GM12878 (cell line): Measurements from ENCODE around the gene SAPCD2. TPM values are rescaled to one million over a fixed set of nuclear protein-coding genes. Genes with fewer than 3 reads are reported as not detected.
A peak's percentile ranks its signal among the peaks of the same experiment; 100 is the strongest.

Source experiments
- BMI1 ChIP-seq: fragments of 450-650 bp; IDR thresholded peaks from 2 replicates; pipeline ENCODE4 v1.6.1; 2016; ENCODE audit warnings: mild to moderate bottlenecking, moderate library complexity, borderline replicate concordance
- CBFB ChIP-seq: IDR thresholded peaks from 2 replicates; pipeline ENCODE4 v1.6.1; 2016; ENCODE audit warnings: antibody characterized with exemption, low read depth
- CBX3 ChIP-seq: fragments of 200-600 bp; sonication (generic); IDR thresholded peaks from 2 replicates; pipeline ENCODE4 v1.6.1; 2016; ENCODE audit warnings: low read depth, borderline replicate concordance
- CHD1 ChIP-seq: IDR thresholded peaks from 2 replicates; pipeline ENCODE4 v1.6.1; 2012; ENCODE audit warnings: low read depth, low read length, improper control_type of control experiment
- ESRRA ChIP-seq: IDR thresholded peaks from 2 replicates; pipeline ENCODE4 v1.6.1; 2012; ENCODE audit warnings: mild to moderate bottlenecking, low read length, improper control_type of control experiment
- ETV6 ChIP-seq, 2 experiments: fragments of 450-650 bp in 1 of 2; IDR thresholded peaks in 1 of 2; conservative IDR thresholded peaks in 1 of 2; 2 replicates each; pipeline ENCODE4 v1.6.1; 2014; ENCODE audit warnings: antibody characterized with exemption in 1 of 2, borderline replicate concordance in 1 of 2, low read depth in 1 of 2, mild to moderate bottlenecking in 1 of 2, moderate library complexity in 1 of 2
- FOXK2 ChIP-seq: fragments of 450-650 bp; IDR thresholded peaks from 2 replicates; pipeline ENCODE4 v1.6.1; 2017; ENCODE audit warnings: mild to moderate bottlenecking, moderate library complexity
- GATAD2B ChIP-seq: fragments of 450-650 bp; conservative IDR thresholded peaks from 2 replicates; pipeline ENCODE4 v1.6.1; 2017; ENCODE audit warnings: low read depth, mild to moderate bottlenecking, moderate library complexity
- HDAC6 ChIP-seq: fragments of 200-600 bp; sonication (generic); IDR thresholded peaks from one replicate; pipeline ENCODE4 v1.8.0; 2017; ENCODE audit warnings: antibody characterized with exemption; ENCODE audit not compliant: unreplicated experiment
- HDGF ChIP-seq: fragments of 450-650 bp; IDR thresholded peaks from 2 replicates; pipeline ENCODE4 v1.6.1; 2016; ENCODE audit warnings: antibody characterized with exemption
- IKZF2 ChIP-seq, 2 experiments: fragments of 450-650 bp; IDR thresholded peaks; 2 replicates each; pipeline ENCODE4 v1.6.1; 2017; ENCODE audit warnings: mild to moderate bottlenecking in 2 of 2, moderate library complexity in 2 of 2
- KDM1A ChIP-seq: fragments of 200-600 bp; sonication (generic); IDR thresholded peaks from 2 replicates; pipeline ENCODE4 v1.6.1; 2016; ENCODE audit warnings: borderline replicate concordance
- MEF2A ChIP-seq: IDR thresholded peaks from 2 replicates; pipeline ENCODE4 v1.6.1; 2011; ENCODE audit warnings: low read depth, mild to moderate bottlenecking, low read length, moderate library complexity; ENCODE audit not compliant: insufficient read depth
- NFIC ChIP-seq: IDR thresholded peaks from 2 replicates; pipeline ENCODE4 v1.6.1; 2012; ENCODE audit warnings: low read depth, mild to moderate bottlenecking, inconsistent platforms, low read length, moderate library complexity
- NR2C1 ChIP-seq: fragments of 450-650 bp; IDR thresholded peaks from 2 replicates; pipeline ENCODE4 v1.6.1; 2017; ENCODE audit warnings: antibody characterized with exemption, mild to moderate bottlenecking, moderate library complexity
- PML ChIP-seq: IDR thresholded peaks from 2 replicates; pipeline ENCODE4 v1.6.1; 2012; ENCODE audit warnings: low read length, inconsistent platforms
- POLR2A ChIP-seq: IDR thresholded peaks from 2 replicates; pipeline ENCODE4 v1.6.1; 2011; ENCODE audit warnings: low read depth, mild to moderate bottlenecking, low read length
- POLR2AphosphoS2 ChIP-seq: IDR thresholded peaks from 2 replicates; pipeline ENCODE4 v1.6.1; 2011; ENCODE audit warnings: low read depth, mild to moderate bottlenecking, low read length, improper control_type of control experiment, moderate library complexity
- POLR2AphosphoS5 ChIP-seq: IDR thresholded peaks from 2 replicates; pipeline ENCODE4 v1.6.1; 2011; ENCODE audit warnings: mild to moderate bottlenecking, low read length, inconsistent platforms
- RCOR1 ChIP-seq: conservative IDR thresholded peaks from 2 replicates; pipeline ENCODE4 v1.6.1; 2012; ENCODE audit warnings: low read depth, low read length, improper control_type of control experiment
- SP1 ChIP-seq: IDR thresholded peaks from one replicate; pipeline ENCODE4 v1.6.1; 2011; ENCODE audit warnings: low read depth, low read length
- ZNF592 ChIP-seq: fragments of 450-650 bp; IDR thresholded peaks from 2 replicates; pipeline ENCODE4 v1.6.1; 2017; ENCODE audit warnings: mild to moderate bottlenecking, moderate library complexity
- polyA plus RNA-seq, 11 experiments: library from polyadenylated mRNA; depleted of rRNA in 4 of 11; unstranded in 6 of 11; stranded (reverse) in 5 of 11; fragments of >200 nt; fragmentation: Nextera tagmentation in 4 of 11; fragmentation: Illumina TruSeq in 1 of 11; extraction: Ambion mirVana in 4 of 11; extraction: Trizol in 1 of 11; gene quantifications; 1 replicate in 1 of 11; 2 replicates in 10 of 11; pipeline versions ENCODE4 v1.2.1 to v1.2.3, GENCODE V29; 2011 to 2016; ENCODE audit warnings: inconsistent platforms in 2 of 11, missing spikeins in 2 of 11, low read depth in 1 of 11
- total RNA-seq, 4 experiments: library from RNA; depleted of rRNA in 3 of 4; stranded (reverse); fragments of >200 nt in 3 of 4; fragmentation: Illumina TruSeq in 1 of 4; extraction: Trizol in 1 of 4; gene quantifications; 2 replicates each; pipeline versions ENCODE4 v1.2.1 to v1.2.3, GENCODE V29; 2013 to 2021
- TF ChIP-seq, protein P1 (sequence below): fragments of 450-650 bp; IDR thresholded peaks from 2 replicates; pipeline ENCODE4 v1.6.1; 2017; ENCODE audit warnings: borderline replicate concordance
- TF ChIP-seq, protein P2 (sequence below): fragments of 450-650 bp; formaldehyde crosslinking; IDR thresholded peaks from 2 replicates; pipeline ENCODE4 v1.5.0; 2022; ENCODE audit warnings: mild to moderate bottlenecking, missing genetic modification characterization

Gene SAPCD2
- total and polyA plus RNA-seq, 10 of the 15 experiments (the other 5 are each of a cell fraction or from before 2014, with no cell fraction given), result 1.6 to 35.2 (median 7.2) TPM

DNA sequence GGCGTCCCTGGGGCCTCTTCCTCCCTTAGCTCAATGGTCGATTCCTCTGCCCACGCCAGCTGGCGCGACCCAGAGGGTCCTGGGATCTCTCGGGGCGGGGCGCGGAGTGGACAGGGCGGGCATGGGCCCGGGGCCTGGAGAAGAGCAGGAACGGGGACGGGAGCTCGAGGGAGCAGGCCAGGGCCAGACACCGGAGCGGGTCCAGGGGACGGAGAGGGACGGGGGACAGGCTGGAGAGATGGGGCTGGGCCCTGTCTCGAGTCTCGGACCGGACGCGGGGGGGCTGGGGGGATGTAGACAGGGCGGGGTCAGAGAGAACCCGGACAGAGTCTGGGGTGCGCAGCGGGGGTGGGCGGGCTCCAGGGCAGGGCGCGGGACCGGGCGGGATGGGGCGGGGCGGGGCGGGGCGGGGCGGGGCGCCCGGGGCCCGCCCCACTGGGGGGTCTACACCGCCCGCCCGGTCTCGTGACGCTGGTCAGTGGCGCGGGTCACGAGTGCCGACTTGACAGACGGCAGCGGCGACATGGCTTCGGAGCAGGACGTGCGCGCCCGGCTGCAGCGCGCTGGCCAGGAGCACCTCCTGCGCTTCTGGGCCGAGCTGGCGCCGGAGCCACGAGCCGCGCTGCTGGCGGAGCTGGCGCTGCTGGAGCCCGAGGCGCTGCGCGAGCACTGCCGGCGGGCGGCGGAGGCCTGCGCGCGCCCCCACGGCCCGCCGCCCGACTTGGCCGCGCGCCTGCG, 6.8 kb upstream of the SAPCD2 start, which contains the start of gene UAP1L1 (continued):
- TF ChIP-seq ZNF592 (no peak), FOXK2 (no peak), POLR2AphosphoS5 (peak; percentile 37; the same call in 1 of the 2 replicates), HDGF (peak; percentile 61; the same call in 1 of the 2 replicates), BMI1 (no peak), ESRRA (no peak), POLR2AphosphoS2 (no peak), RCOR1 (no peak), NR2C1 (no peak), IKZF2 (IDR thresholded peaks at IDR 0.05) (no peak; a peak in 2 of 4 replicates), NFIC (no peak), CHD1 (no peak), ETV6 (conservative IDR thresholded peaks at IDR 0.05 in 1 of 2, IDR thresholded peaks at IDR 0.05 in 1 of 2; ENCODE audit: borderline replicate concordance in 1 of 2, low read depth in 1 of 2) (no peak), POLR2A (no peak), CBFB (no peak), PML (no peak), HDAC6 (no peak), MEF2A (no peak), KDM1A (no peak), SP1 (peak; percentile 45), CBX3 (no peak), GATAD2B (peak; percentile 78; the same call in 1 of the 2 replicates)
- TF ChIP-seq, protein P1, sequence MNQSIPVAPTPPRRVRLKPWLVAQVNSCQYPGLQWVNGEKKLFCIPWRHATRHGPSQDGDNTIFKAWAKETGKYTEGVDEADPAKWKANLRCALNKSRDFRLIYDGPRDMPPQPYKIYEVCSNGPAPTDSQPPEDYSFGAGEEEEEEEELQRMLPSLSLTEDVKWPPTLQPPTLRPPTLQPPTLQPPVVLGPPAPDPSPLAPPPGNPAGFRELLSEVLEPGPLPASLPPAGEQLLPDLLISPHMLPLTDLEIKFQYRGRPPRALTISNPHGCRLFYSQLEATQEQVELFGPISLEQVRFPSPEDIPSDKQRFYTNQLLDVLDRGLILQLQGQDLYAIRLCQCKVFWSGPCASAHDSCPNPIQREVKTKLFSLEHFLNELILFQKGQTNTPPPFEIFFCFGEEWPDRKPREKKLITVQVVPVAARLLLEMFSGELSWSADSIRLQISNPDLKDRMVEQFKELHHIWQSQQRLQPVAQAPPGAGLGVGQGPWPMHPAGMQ, result no peak
- TF ChIP-seq, protein P2, sequence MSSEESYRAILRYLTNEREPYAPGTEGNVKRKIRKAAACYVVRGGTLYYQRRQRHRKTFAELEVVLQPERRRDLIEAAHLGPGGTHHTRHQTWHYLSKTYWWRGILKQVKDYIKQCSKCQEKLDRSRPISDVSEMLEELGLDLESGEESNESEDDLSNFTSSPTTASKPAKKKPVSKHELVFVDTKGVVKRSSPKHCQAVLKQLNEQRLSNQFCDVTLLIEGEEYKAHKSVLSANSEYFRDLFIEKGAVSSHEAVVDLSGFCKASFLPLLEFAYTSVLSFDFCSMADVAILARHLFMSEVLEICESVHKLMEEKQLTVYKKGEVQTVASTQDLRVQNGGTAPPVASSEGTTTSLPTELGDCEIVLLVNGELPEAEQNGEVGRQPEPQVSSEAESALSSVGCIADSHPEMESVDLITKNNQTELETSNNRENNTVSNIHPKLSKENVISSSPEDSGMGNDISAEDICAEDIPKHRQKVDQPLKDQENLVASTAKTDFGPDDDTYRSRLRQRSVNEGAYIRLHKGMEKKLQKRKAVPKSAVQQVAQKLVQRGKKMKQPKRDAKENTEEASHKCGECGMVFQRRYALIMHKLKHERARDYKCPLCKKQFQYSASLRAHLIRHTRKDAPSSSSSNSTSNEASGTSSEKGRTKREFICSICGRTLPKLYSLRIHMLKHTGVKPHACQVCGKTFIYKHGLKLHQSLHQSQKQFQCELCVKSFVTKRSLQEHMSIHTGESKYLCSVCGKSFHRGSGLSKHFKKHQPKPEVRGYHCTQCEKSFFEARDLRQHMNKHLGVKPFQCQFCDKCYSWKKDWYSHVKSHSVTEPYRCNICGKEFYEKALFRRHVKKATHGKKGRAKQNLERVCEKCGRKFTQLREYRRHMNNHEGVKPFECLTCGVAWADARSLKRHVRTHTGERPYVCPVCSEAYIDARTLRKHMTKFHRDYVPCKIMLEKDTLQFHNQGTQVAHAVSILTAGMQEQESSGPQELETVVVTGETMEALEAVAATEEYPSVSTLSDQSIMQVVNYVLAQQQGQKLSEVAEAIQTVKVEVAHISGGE (CRISPR knock-in tag), result no peak
